SK-N-SH (cell line): Measurements from ENCODE around the gene PRSS3. TPM values are rescaled to one million over a fixed set of nuclear protein-coding genes. Genes with fewer than 3 reads are reported as not detected.

Source experiments
- CTCF ChIA-PET: fragments of 300-600, 350-600 bp; formaldehyde crosslinking; extraction: SDS; loops from one replicate; lab custom pipeline; 2021; lab: Yijun Ruan, JAX
- POLR2A ChIA-PET: fragments of 350-600 bp; sonication (Branson Sonifier 250); formaldehyde crosslinking; extraction: SDS; loops from one replicate; lab custom pipeline; 2020; ENCODE audit warnings: antibody characterized with exemption, inconsistent platforms; lab: Yijun Ruan, JAX
- DNase-seq: peaks from one replicate; pipeline ENCODE4 v3.0.0; 2012
- H2AFZ ChIP-seq: fragments of 200-600 bp; sonication (generic); 2 replicates; pipeline ENCODE4 v1.8.1; 2016; ENCODE audit warnings: antibody characterized with exemption, mild to moderate bottlenecking, low read depth
- H3F3A ChIP-seq: fragments of 200-600 bp; sonication (generic); replicated peaks from 2 replicates; pipeline ENCODE3; 2016; ENCODE audit warnings: antibody characterized with exemption, mild to moderate bottlenecking; ENCODE audit not compliant: insufficient read depth
- H3K27ac ChIP-seq, 2 experiments: fragments of 200-500 bp in 1 of 2; fragments of 200-600 bp in 1 of 2; sonication (Bioruptor generic) in 1 of 2; sonication (generic), shearing (Covaris generic) in 1 of 2; 2 replicates each; pipeline versions ENCODE4 v1.5.1 to v1.6.1; 2014 to 2016; ENCODE audit warnings: low read depth in 2 of 2, inconsistent platforms in 1 of 2, low read length in 1 of 2, mild to moderate bottlenecking in 1 of 2, mixed read lengths in 1 of 2
- H3K27me3 ChIP-seq: fragments of 200-600 bp; sonication (generic), shearing (Covaris generic); 2 replicates; pipeline ENCODE4 v1.6.1; 2016; ENCODE audit warnings: mixed run types; ENCODE audit not compliant: insufficient read depth
- H3K36me3 ChIP-seq, 2 experiments: fragments of 200-500 bp in 1 of 2; fragments of 200-600 bp in 1 of 2; sonication (Bioruptor generic) in 1 of 2; sonication (generic) in 1 of 2; replicated peaks in 1 of 2; 2 replicates each; pipeline versions ENCODE3 to v1.5.1; 2014 to 2016; ENCODE audit warnings: low read length in 1 of 2, mild to moderate bottlenecking in 1 of 2; ENCODE audit not compliant: insufficient read depth in 2 of 2, control insufficient read depth in 1 of 2
- H3K4me1 ChIP-seq, 2 experiments: fragments of 200-500 bp in 1 of 2; fragments of 200-600 bp in 1 of 2; sonication (Bioruptor generic) in 1 of 2; sonication (generic), shearing (Covaris generic) in 1 of 2; 2 replicates each; pipeline versions ENCODE4 v1.5.1 to v1.6.1; 2014 to 2016; ENCODE audit warnings: low read depth in 1 of 2, low read length in 1 of 2, mixed run types in 1 of 2; ENCODE audit not compliant: insufficient read depth in 2 of 2, control insufficient read depth in 1 of 2
- H3K4me2 ChIP-seq: fragments of 200-600 bp; sonication (generic), shearing (Covaris generic); 2 replicates; pipeline ENCODE4 v1.6.1; 2017; ENCODE audit warnings: mixed run types
- H3K4me3 ChIP-seq, 2 experiments: fragments of 200-500 bp in 1 of 2; fragments of 200-600 bp in 1 of 2; sonication (Bioruptor generic) in 1 of 2; sonication (generic), shearing (Covaris generic) in 1 of 2; 2 replicates each; pipeline versions ENCODE4 v1.5.1 to v1.8.1; 2014 to 2016; ENCODE audit warnings: low read depth in 2 of 2, inconsistent platforms in 1 of 2, low read length in 1 of 2, mild to moderate bottlenecking in 1 of 2, mixed read lengths in 1 of 2, moderate library complexity in 1 of 2
- H3K79me2 ChIP-seq: fragments of 200-600 bp; sonication (generic); 2 replicates; pipeline ENCODE4 v1.8.1; 2017; ENCODE audit warnings: mild to moderate bottlenecking; ENCODE audit not compliant: insufficient read depth
- H3K9ac ChIP-seq: fragments of 200-600 bp; sonication (generic); 2 replicates; pipeline ENCODE4 v1.6.1; 2017; ENCODE audit warnings: mixed run types
- H3K9me2 ChIP-seq: fragments of 200-600 bp; sonication (generic); 2 replicates; pipeline ENCODE4 v1.6.1; 2017; ENCODE audit warnings: mixed run types
- H3K9me3 ChIP-seq: fragments of 200-600 bp; sonication (generic); 2 replicates; pipeline ENCODE4 v1.6.1; 2017; ENCODE audit warnings: mixed run types, mild to moderate bottlenecking, moderate library complexity
- H4K20me1 ChIP-seq: fragments of 200-600 bp; sonication (generic); 2 replicates; pipeline ENCODE4 v1.6.1; 2017; ENCODE audit warnings: mild to moderate bottlenecking, mixed run types; ENCODE audit not compliant: insufficient read depth
- ELF1 ChIP-seq: IDR thresholded peaks from 2 replicates; pipeline ENCODE4 v1.4.0; 2012
- EP300 ChIP-seq, 2 experiments: IDR thresholded peaks; 2 replicates each; pipeline versions ENCODE4 v1.4.0 to v1.6.1; 2012; ENCODE audit warnings: borderline replicate concordance in 1 of 2, low read depth in 1 of 2, low read length in 1 of 2
- EZH2phosphoT487 ChIP-seq: fragments of 200-600 bp; sonication (generic); IDR thresholded peaks from 2 replicates; pipeline ENCODE4 v1.6.1; 2017; ENCODE audit warnings: low read depth, mixed run types, mild to moderate bottlenecking, antibody characterized with exemption, moderate library complexity, borderline replicate concordance
- GABPA ChIP-seq: IDR thresholded peaks from 2 replicates; pipeline ENCODE4 v1.4.0; 2012; ENCODE audit warnings: low read depth, mild to moderate bottlenecking
- NRF1 ChIP-seq: IDR thresholded peaks from 2 replicates; pipeline ENCODE4 v1.6.1; 2012; ENCODE audit warnings: low read depth, mild to moderate bottlenecking, low read length
- RFX5 ChIP-seq: IDR thresholded peaks from 2 replicates; pipeline ENCODE4 v1.6.1; 2012; ENCODE audit warnings: mild to moderate bottlenecking, improper control_type of control experiment, low read length
- RXRA ChIP-seq: IDR thresholded peaks from 2 replicates; pipeline ENCODE4 v1.4.0; 2012; ENCODE audit warnings: low read depth, mild to moderate bottlenecking, borderline replicate concordance
- TAF1 ChIP-seq: IDR thresholded peaks from 2 replicates; pipeline ENCODE4 v1.6.1; 2012; ENCODE audit warnings: low read depth, mild to moderate bottlenecking, low read length, moderate library complexity, borderline replicate concordance
- TCF12 ChIP-seq: IDR thresholded peaks from 2 replicates; pipeline ENCODE4 v1.4.0; 2012
- WGBS: methylation state at CpG from one replicate; pipeline ENCODE4 v1.1.6; 2017; ENCODE audit warnings: low lambda C conversion rate; 5-methylcytosine and 5-hydroxymethylcytosine counted together
- polyA plus RNA-seq, 3 experiments: library from polyadenylated mRNA; depleted of rRNA; stranded (reverse); fragments of >200 nt; gene quantifications; 2 replicates each; pipeline ENCODE4 v1.2.3, GENCODE V29; 2012
- TF ChIP-seq, protein P1 (sequence below): IDR thresholded peaks from 2 replicates; pipeline ENCODE4; 2012
- TF ChIP-seq, protein P2 (sequence below): IDR thresholded peaks from 2 replicates; pipeline ENCODE4 v1.4.0; 2012; ENCODE audit warnings: low read depth
- TF ChIP-seq, protein P3 (sequence below): IDR thresholded peaks from 2 replicates; pipeline ENCODE4 v1.4.0; 2012; ENCODE audit warnings: low read depth, borderline replicate concordance
- TF ChIP-seq, protein P4 (sequence below): fragments of 200-600 bp; sonication (generic); IDR thresholded peaks from 2 replicates; pipeline ENCODE4 v1.6.1; 2017; ENCODE audit warnings: antibody characterized with exemption, mild to moderate bottlenecking, moderate library complexity
- TF ChIP-seq, protein P5 (sequence below): fragments of 150-350 bp; IDR thresholded peaks from 2 replicates; pipeline ENCODE4 v1.6.1; 2016; ENCODE audit warnings: mild to moderate bottlenecking, low read depth, low read length

The PRSS3 gene
- polyA plus RNA-seq, 1 of the 3 experiments (the other 2 are of a cell fraction), result 4.7 TPM

DNA sequence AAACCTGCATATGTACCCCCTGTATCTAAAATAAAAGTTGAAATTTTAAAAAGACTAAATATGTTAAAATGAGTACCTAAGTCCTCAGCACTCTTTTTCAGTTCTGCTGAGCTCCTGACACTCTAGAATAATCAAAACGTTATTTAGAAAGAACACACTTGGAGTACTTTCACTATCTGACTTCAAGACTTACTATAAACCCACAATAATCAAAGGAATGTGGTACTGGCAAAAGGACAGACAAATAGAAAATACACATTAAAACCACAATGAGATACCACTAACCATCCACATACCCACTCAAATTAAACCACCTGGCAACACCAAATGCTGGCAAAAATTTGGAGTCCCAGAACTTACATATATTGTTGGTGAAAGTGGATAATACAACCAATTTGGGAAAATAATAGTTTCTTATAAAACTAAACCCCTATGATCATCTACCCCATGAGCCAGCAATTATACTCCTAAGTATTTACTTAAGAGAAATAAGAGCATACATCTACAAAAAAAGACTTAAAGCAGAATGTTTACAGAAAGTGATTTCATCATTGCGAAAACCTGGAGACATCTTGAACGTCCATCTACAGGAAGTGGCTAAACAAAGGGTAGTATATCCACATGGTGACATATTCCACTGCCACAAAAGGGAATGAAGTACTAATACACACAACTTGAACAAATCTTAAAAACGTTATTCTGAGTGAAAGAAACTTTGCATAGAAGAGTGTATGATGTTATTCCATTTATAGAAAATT, 12.8 kb upstream of the PRSS3 start:
- Histone ChIP-seq H3F3A (peaks cover 16% of the 10 kb centered on the region), H3K27ac (no peak overlapping the region), H3K4me2 (no peak overlapping the region)
- TF ChIP-seq, protein P1, sequence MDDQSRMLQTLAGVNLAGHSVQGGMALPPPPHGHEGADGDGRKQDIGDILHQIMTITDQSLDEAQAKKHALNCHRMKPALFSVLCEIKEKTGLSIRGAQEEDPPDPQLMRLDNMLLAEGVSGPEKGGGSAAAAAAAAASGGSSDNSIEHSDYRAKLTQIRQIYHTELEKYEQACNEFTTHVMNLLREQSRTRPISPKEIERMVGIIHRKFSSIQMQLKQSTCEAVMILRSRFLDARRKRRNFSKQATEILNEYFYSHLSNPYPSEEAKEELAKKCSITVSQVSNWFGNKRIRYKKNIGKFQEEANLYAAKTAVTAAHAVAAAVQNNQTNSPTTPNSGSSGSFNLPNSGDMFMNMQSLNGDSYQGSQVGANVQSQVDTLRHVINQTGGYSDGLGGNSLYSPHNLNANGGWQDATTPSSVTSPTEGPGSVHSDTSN, result no peak
- peak; percentile 27; the same call in 1 of the 2 replicates for TF ChIP-seq TCF12
- TF ChIP-seq EZH2phosphoT487, result no peak
- TF ChIP-seq RXRA, result no peak
- TF ChIP-seq, protein P2, sequence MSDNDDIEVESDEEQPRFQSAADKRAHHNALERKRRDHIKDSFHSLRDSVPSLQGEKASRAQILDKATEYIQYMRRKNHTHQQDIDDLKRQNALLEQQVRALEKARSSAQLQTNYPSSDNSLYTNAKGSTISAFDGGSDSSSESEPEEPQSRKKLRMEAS, result no peak
- TF ChIP-seq TAF1, result no peak
- no peak for TF ChIP-seq RFX5
- TF ChIP-seq ELF1, result no peak
- no peak for TF ChIP-seq EP300 (IDR thresholded peaks at IDR 0.05; ENCODE audit: borderline replicate concordance in 1 of 2, low read depth in 1 of 2, low read length in 1 of 2)
- TF ChIP-seq, all 33 proteins: peak for 1
- H3K4me1 ChIP-seq, result peaks cover 3 to 7% of the 10 kb centered on the region in 2 experiments; a peak in 3 of 4 replicates
- no peak for DNase-seq
- no peak overlapping the region for H3K4me3 ChIP-seq
- WGBS, result 71% methylated on average over 4 of the region's 4 CpGs
- no peaks in the 10 kb centered on the region for H3K36me3 ChIP-seq
- no peaks in the 10 kb centered on the region for H4K20me1 ChIP-seq
- no peaks in the 10 kb centered on the region for H3K27me3 ChIP-seq
- ChIA-PET POLR2A (no interaction called here), CTCF (interaction anchor here (1.0 to 2.0 kb wide), 2 partner anchors 44 to 60 kb away, joined by 4 to 7 read pairs; no protein-coding TSS in a partner anchor)
- H2AFZ ChIP-seq, result no peak overlapping the region
- H3K9ac ChIP-seq, result no peak overlapping the region
- H3K79me2 ChIP-seq, result no peaks in the 10 kb centered on the region
- H3K9me2 ChIP-seq, result no peaks in the 10 kb centered on the region
- no peaks in the 10 kb centered on the region for H3K9me3 ChIP-seq

DNA sequence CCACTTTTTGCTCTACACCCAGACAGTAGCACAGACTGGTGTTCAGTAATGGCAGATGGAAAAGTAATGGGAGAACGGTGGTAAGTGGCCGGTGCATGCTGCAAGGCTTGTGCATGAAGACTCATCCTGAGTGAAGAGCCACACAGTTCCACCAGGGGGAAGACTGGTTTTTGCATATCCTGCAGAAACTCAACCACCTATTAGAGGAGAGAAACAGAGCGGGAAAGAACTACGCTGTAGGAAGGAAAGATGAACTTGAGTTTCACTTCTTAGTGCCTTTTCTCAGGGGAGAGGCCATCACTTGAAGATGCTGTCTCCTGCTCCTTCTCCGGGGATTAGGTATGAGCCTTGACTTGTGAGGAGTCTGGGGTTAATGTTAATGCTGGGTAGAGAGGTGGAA, 9.4 kb upstream of the PRSS3 start:
- no peak for TF ChIP-seq GABPA
- TF ChIP-seq, protein P1, result no peak
- TF ChIP-seq NRF1, result no peak
- TF ChIP-seq, protein P3, sequence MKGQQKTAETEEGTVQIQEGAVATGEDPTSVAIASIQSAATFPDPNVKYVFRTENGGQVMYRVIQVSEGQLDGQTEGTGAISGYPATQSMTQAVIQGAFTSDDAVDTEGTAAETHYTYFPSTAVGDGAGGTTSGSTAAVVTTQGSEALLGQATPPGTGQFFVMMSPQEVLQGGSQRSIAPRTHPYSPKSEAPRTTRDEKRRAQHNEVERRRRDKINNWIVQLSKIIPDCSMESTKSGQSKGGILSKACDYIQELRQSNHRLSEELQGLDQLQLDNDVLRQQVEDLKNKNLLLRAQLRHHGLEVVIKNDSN, result no peak
- TF ChIP-seq, protein P4, sequence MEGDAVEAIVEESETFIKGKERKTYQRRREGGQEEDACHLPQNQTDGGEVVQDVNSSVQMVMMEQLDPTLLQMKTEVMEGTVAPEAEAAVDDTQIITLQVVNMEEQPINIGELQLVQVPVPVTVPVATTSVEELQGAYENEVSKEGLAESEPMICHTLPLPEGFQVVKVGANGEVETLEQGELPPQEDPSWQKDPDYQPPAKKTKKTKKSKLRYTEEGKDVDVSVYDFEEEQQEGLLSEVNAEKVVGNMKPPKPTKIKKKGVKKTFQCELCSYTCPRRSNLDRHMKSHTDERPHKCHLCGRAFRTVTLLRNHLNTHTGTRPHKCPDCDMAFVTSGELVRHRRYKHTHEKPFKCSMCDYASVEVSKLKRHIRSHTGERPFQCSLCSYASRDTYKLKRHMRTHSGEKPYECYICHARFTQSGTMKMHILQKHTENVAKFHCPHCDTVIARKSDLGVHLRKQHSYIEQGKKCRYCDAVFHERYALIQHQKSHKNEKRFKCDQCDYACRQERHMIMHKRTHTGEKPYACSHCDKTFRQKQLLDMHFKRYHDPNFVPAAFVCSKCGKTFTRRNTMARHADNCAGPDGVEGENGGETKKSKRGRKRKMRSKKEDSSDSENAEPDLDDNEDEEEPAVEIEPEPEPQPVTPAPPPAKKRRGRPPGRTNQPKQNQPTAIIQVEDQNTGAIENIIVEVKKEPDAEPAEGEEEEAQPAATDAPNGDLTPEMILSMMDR, result peak; percentile 26; the same call in 1 of the 2 replicates
- TF ChIP-seq, protein P5, sequence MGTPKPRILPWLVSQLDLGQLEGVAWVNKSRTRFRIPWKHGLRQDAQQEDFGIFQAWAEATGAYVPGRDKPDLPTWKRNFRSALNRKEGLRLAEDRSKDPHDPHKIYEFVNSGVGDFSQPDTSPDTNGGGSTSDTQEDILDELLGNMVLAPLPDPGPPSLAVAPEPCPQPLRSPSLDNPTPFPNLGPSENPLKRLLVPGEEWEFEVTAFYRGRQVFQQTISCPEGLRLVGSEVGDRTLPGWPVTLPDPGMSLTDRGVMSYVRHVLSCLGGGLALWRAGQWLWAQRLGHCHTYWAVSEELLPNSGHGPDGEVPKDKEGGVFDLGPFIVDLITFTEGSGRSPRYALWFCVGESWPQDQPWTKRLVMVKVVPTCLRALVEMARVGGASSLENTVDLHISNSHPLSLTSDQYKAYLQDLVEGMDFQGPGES, result no peak
- no peaks in the 10 kb centered on the region for H3K9me2 ChIP-seq
- DNase-seq, result no peak
- no peaks in the 10 kb centered on the region for H3F3A ChIP-seq
- ChIA-PET POLR2A (no interaction called here), CTCF (no interaction called here)
- no peak overlapping the region for H3K9ac ChIP-seq
- no peak overlapping the region for H3K4me2 ChIP-seq
- no peak overlapping the region for H3K27ac ChIP-seq
- H3K27me3 ChIP-seq, result no peaks in the 10 kb centered on the region
- H4K20me1 ChIP-seq, result no peaks in the 10 kb centered on the region
- H3K36me3 ChIP-seq, result no peaks in the 10 kb centered on the region
- no peaks in the 10 kb centered on the region for H3K9me3 ChIP-seq
- WGBS, result 88% methylated on average over 5 of the region's 5 CpGs
- H3K4me3 ChIP-seq, result no peak overlapping the region
- no peak overlapping the region for H2AFZ ChIP-seq
- peaks cover 0 to 3% of the 10 kb centered on the region in 2 experiments; a peak in 2 of 4 replicates for H3K4me1 ChIP-seq
- H3K79me2 ChIP-seq, result no peaks in the 10 kb centered on the region
